CD4-positive, alpha-beta memory T cell (primary cell): Measurements from ENCODE around the gene ACOXL. TPM values are rescaled to one million over a fixed set of nuclear protein-coding genes. Genes with fewer than 3 reads are reported as not detected.
A peak's percentile ranks its signal among the peaks of the same experiment; 100 is the strongest.

Source experiments
- CTCF ChIA-PET: fragments of 350-600 bp; sonication (Branson Sonifier 250); formaldehyde crosslinking; loops from one replicate; lab custom pipeline; 2021; ENCODE audit warnings: inconsistent platforms; ENCODE audit not compliant: partially characterized antibody; lab: Charles Lee
- POLR2A ChIA-PET: fragments of 350-600 bp; sonication (Branson Sonifier 250); formaldehyde crosslinking; loops from one replicate; lab custom pipeline; 2021; ENCODE audit not compliant: partially characterized antibody; lab: Charles Lee
- DNase-seq, 5 donors: peaks; one replicate each; pipeline versions ENCODE4 v3.0.0 to v3.0.0-alpha.2; 2020 to 2022; ENCODE audit warnings: mixed read lengths in 1 of 5
- H3K27ac ChIP-seq: one replicate; pipeline ENCODE4 v1.7.0; 2013; ENCODE audit warnings: low read depth, low read length
- H3K27me3 ChIP-seq: 2 replicates; pipeline ENCODE4 v1.7.0; 2013; ENCODE audit warnings: mild to moderate bottlenecking, low read length, moderate library complexity; ENCODE audit not compliant: insufficient read depth
- H3K36me3 ChIP-seq: 2 replicates; pipeline ENCODE4 v1.7.0; 2013; ENCODE audit warnings: mild to moderate bottlenecking, low read length, moderate library complexity; ENCODE audit not compliant: insufficient read depth
- H3K4me1 ChIP-seq: 2 replicates; pipeline ENCODE4 v1.7.0; 2013; ENCODE audit warnings: mild to moderate bottlenecking, low read length, moderate library complexity; ENCODE audit not compliant: insufficient read depth
- H3K4me3 ChIP-seq, 2 donors: one replicate each; pipeline ENCODE4 v1.7.0; 2013; ENCODE audit warnings: low read length in 2 of 2, mild to moderate bottlenecking in 1 of 2
- H3K9me3 ChIP-seq, 2 donors: one replicate each; pipeline ENCODE4 v1.7.0; 2013; ENCODE audit warnings: low read length in 2 of 2, control low read depth in 1 of 2; ENCODE audit not compliant: control insufficient read depth in 1 of 2
- H3K27ac Mint-ChIP-seq, 7 donors: one replicate each; pipeline ENCODE4 v1.8.0; 2020 to 2021; ENCODE audit warnings: mixed read lengths in 7 of 7, mild to moderate bottlenecking in 6 of 7, inconsistent platforms in 3 of 7, moderate library complexity in 3 of 7
- H3K27me3 Mint-ChIP-seq, 2 donors: one replicate each; pipeline ENCODE4 v1.8.0; 2020 to 2021; ENCODE audit warnings: mixed read lengths in 2 of 2
- H3K36me3 Mint-ChIP-seq, 2 donors: one replicate each; pipeline ENCODE4 v1.8.0; 2020 to 2021; ENCODE audit warnings: mixed read lengths in 2 of 2, inconsistent platforms in 1 of 2, mild to moderate bottlenecking in 1 of 2
- H3K4me1 Mint-ChIP-seq, 4 donors: one replicate each; pipeline ENCODE4 v1.8.0; 2020 to 2021; ENCODE audit warnings: mixed read lengths in 4 of 4, mild to moderate bottlenecking in 1 of 4
- H3K4me3 Mint-ChIP-seq, 8 donors: one replicate each; pipeline ENCODE4 v1.8.0; 2020 to 2021; ENCODE audit warnings: mixed read lengths in 8 of 8, mild to moderate bottlenecking in 7 of 8, moderate library complexity in 6 of 8, inconsistent platforms in 3 of 8
- H3K9me3 Mint-ChIP-seq, 8 donors: one replicate each; pipeline ENCODE4 v1.8.0; 2020 to 2021; ENCODE audit warnings: mixed read lengths in 8 of 8, mild to moderate bottlenecking in 5 of 8, inconsistent platforms in 3 of 8, moderate library complexity in 1 of 8
- intact Hi-C: fragments of 100-400 bp; cut with micrococcal nuclease; formaldehyde crosslinking; loops from one replicate; pipeline ENCODE4 v1.15.1; 2023
- polyA plus RNA-seq, 2 donors: library from polyadenylated mRNA; unstranded; fragments of 300-500 nt; fragmentation: Illumina TruSeq; gene quantifications; one replicate each; pipeline ENCODE4 v1.2.3, GENCODE V29; 2021
- total RNA-seq, 2 experiments: library from RNA; stranded (reverse); gene quantifications; one replicate each; pipeline ENCODE4 v1.2.3, GENCODE V29; 2021

ACOXL gene
- total and polyA plus RNA-seq, 4 experiments from 2014 or later, result not detected

- H3K27ac Mint-ChIP-seq, result peak overlapping the region in 5 of 7 donors; percentile 66 to 81 (median 75)
- DNase-seq, result peak in 4 of 5 donors; percentile 11 to 46 (median 28)
- peak overlapping the region; percentile 61 to 76 for H3K4me3 ChIP-seq
- ChIA-PET POLR2A (no interaction called here), CTCF (interaction anchor here (1.9 kb wide), 1 partner anchor 310 kb away, joined by 9 read pairs; no protein-coding TSS in a partner anchor)
- H3K27me3 ChIP-seq, result peaks cover 20% of the 10 kb centered on the region
- peaks cover 22 to 59% (median 38%) of the 10 kb centered on the region in 4 donors for H3K4me1 Mint-ChIP-seq
- H3K36me3 Mint-ChIP-seq, result peaks cover 36 to 48% of the 10 kb centered on the region in 2 donors
- H3K9me3 Mint-ChIP-seq, result peaks cover 0 to 1% (median 0%) of the 10 kb centered on the region in 8 donors
- H3K27ac ChIP-seq, result peak overlapping the region; percentile 21
- H3K9me3 ChIP-seq, result no peaks in the 10 kb centered on the region
- peaks cover 36% of the 10 kb centered on the region for H3K4me1 ChIP-seq
- H3K36me3 ChIP-seq, result no peaks in the 10 kb centered on the region
- intact Hi-C loops, result loop anchor here (5.0 to 10.0 kb wide), 4 partner anchors 448 to 1639 kb away; partner anchors contain the start of genes BUB1 and CKAP2L
- peaks cover 7 to 19% of the 10 kb centered on the region in 2 donors for H3K27me3 Mint-ChIP-seq
- peak overlapping the region; percentile 84 to 95 (median 90) for H3K4me3 Mint-ChIP-seq
Observed at GRCh38 chr2:111122631-111123421, 390.5 kb downstream of the ACOXL start.

GRCh38 chr2:111123751-111124150 is 391.4 kb downstream of the ACOXL start:
- Mint-ChIP-seq H3K36me3 (peaks cover 45 to 53% of the 10 kb centered on the region in 2 donors), H3K27ac (peak overlapping the region in 4 of 7 donors; percentile 37 to 69 (median 51)), H3K27me3 (peaks cover 2 to 10% of the 10 kb centered on the region in 2 donors), H3K9me3 (peaks cover 0 to under 1% (median 0%) of the 10 kb centered on the region in 8 donors), H3K4me3 (peak overlapping the region in 7 of 8 donors; percentile 69 to 90 (median 80)), H3K4me1 (peaks cover 15 to 50% (median 30%) of the 10 kb centered on the region in 4 donors)
- H3K4me3 ChIP-seq, result no peak overlapping the region
- ChIA-PET CTCF (interaction anchor here (1.9 kb wide), 1 partner anchor 311 kb away, joined by 9 read pairs; no protein-coding TSS in a partner anchor), POLR2A (no interaction called here)
- no peaks in the 10 kb centered on the region for H3K9me3 ChIP-seq
- intact Hi-C loops, result loop anchor here (5.0 to 10.0 kb wide), 4 partner anchors 449 to 1639 kb away; partner anchors contain the start of genes BUB1 and CKAP2L
- no peaks in the 10 kb centered on the region for H3K36me3 ChIP-seq
- no peak for DNase-seq
- peaks cover 26% of the 10 kb centered on the region for H3K4me1 ChIP-seq
- peaks cover 12% of the 10 kb centered on the region for H3K27me3 ChIP-seq
- no peak overlapping the region for H3K27ac ChIP-seq

GRCh38 chr2:111126581-111126980 is 394.2 kb downstream of the ACOXL start:
- Histone ChIP-seq H3K27ac (no peak overlapping the region), H3K9me3 (no peaks in the 10 kb centered on the region), H3K36me3 (no peaks in the 10 kb centered on the region), H3K4me1 (peaks cover 11% of the 10 kb centered on the region), H3K27me3 (no peaks in the 10 kb centered on the region), H3K4me3 (no peak overlapping the region)
- H3K27ac Mint-ChIP-seq, result peak overlapping the region in 2 of 7 donors; percentile 5 to 19
- H3K4me1 Mint-ChIP-seq, result peaks cover 16 to 44% (median 29%) of the 10 kb centered on the region in 4 donors
- ChIA-PET CTCF (no interaction called here), POLR2A (interaction anchor here (3.1 kb wide), 1 partner anchor 9 kb away, joined by 9 read pairs; no protein-coding TSS in a partner anchor)
- no peaks in the 10 kb centered on the region for H3K9me3 Mint-ChIP-seq
- H3K27me3 Mint-ChIP-seq, result no peaks in the 10 kb centered on the region
- no peak for DNase-seq
- intact Hi-C loops, result loop anchor here (10.0 kb wide), 2 partner anchors 452 to 1058 kb away; partner anchors contain the start of gene BUB1
- no peak overlapping the region for H3K4me3 Mint-ChIP-seq
- H3K36me3 Mint-ChIP-seq, result peaks cover 59 to 65% of the 10 kb centered on the region in 2 donors

GRCh38 chr2:111127351-111127750 is 395.0 kb downstream of the ACOXL start:
- Histone ChIP-seq H3K27ac (no peak overlapping the region), H3K4me3 (no peak overlapping the region), H3K9me3 (no peaks in the 10 kb centered on the region), H3K27me3 (no peaks in the 10 kb centered on the region), H3K36me3 (no peaks in the 10 kb centered on the region), H3K4me1 (peaks cover 11% of the 10 kb centered on the region)
- Mint-ChIP-seq H3K4me1 (peaks cover 16 to 50% (median 33%) of the 10 kb centered on the region in 4 donors), H3K27me3 (no peaks in the 10 kb centered on the region), H3K9me3 (no peaks in the 10 kb centered on the region), H3K27ac (no peak overlapping the region), H3K4me3 (no peak overlapping the region), H3K36me3 (peaks cover 57 to 71% of the 10 kb centered on the region in 2 donors)
- intact Hi-C loops, result loop anchor here (10.0 kb wide), 2 partner anchors 453 to 1057 kb away; partner anchors contain the start of gene BUB1
- CTCF ChIA-PET, result no interaction called here
- DNase-seq, result no peak
- POLR2A ChIA-PET, result interaction anchor here (3.1 kb wide), 1 partner anchor 10 kb away, joined by 9 read pairs; no protein-coding TSS in a partner anchor

GRCh38 chr2:111128096-111128495 is 395.7 kb downstream of the ACOXL start:
- no peaks in the 10 kb centered on the region for H3K36me3 ChIP-seq
- peaks cover 10% of the 10 kb centered on the region for H3K4me1 ChIP-seq
- no peak overlapping the region for H3K27ac ChIP-seq
- intact Hi-C loops, result loop anchor here (10.0 kb wide), 2 partner anchors 453 to 1057 kb away; partner anchors contain the start of gene BUB1
- H3K27me3 ChIP-seq, result no peaks in the 10 kb centered on the region
- peaks cover 16 to 48% (median 31%) of the 10 kb centered on the region in 4 donors for H3K4me1 Mint-ChIP-seq
- no peaks in the 10 kb centered on the region for H3K27me3 Mint-ChIP-seq
- H3K4me3 ChIP-seq, result no peak overlapping the region
- no peak for DNase-seq
- H3K27ac Mint-ChIP-seq, result no peak overlapping the region
- H3K9me3 ChIP-seq, result no peaks in the 10 kb centered on the region
- peaks cover 54 to 71% of the 10 kb centered on the region in 2 donors for H3K36me3 Mint-ChIP-seq
- no peaks in the 10 kb centered on the region for H3K9me3 Mint-ChIP-seq
- H3K4me3 Mint-ChIP-seq, result no peak overlapping the region
- POLR2A ChIA-PET, result interaction anchor here (3.1 kb wide), 1 partner anchor 11 kb away, joined by 9 read pairs; no protein-coding TSS in a partner anchor
- CTCF ChIA-PET, result no interaction called here

GRCh38 chr2:111133603-111134002 is 401.2 kb downstream of the ACOXL start:
- CTCF ChIA-PET, result interaction anchor here (0.5 to 1.1 kb wide), 2 partner anchors 11 to 1808 kb away, joined by 3 read pairs; no protein-coding TSS in a partner anchor
- no peak overlapping the region for H3K27ac ChIP-seq
- H3K36me3 ChIP-seq, result no peaks in the 10 kb centered on the region
- H3K27me3 ChIP-seq, result no peaks in the 10 kb centered on the region
- no peak overlapping the region for H3K4me3 Mint-ChIP-seq
- no peaks in the 10 kb centered on the region for H3K4me1 ChIP-seq
- no peak for DNase-seq
- H3K27ac Mint-ChIP-seq, result peak overlapping the region in 1 of 7 donors; percentile 22
- H3K4me1 Mint-ChIP-seq, result peaks cover 11 to 37% (median 16%) of the 10 kb centered on the region in 4 donors
- intact Hi-C loops, result no loop called here
- no peaks in the 10 kb centered on the region for H3K9me3 Mint-ChIP-seq
- no peaks in the 10 kb centered on the region for H3K27me3 Mint-ChIP-seq
- no peaks in the 10 kb centered on the region for H3K9me3 ChIP-seq
- POLR2A ChIA-PET, result interaction anchor here (2.4 kb wide), 1 partner anchor 13 kb away, joined by 10 read pairs; the partner anchor contains the start of gene BCL2L11
- peaks cover 22 to 42% of the 10 kb centered on the region in 2 donors for H3K36me3 Mint-ChIP-seq
- no peak overlapping the region for H3K4me3 ChIP-seq
